ENCODE measurements around the gene MTOR.

MTOR gene

GRCh38 chr1:11109047-11109760 is 153.1 kb downstream of the MTOR start:
- no peak for TF ChIP-seq GATA3 (IDR thresholded peaks at IDR 0.05; ENCODE audit: low read depth, low read length)
- no peak for TF ChIP-seq GATA2 (IDR thresholded peaks at IDR 0.05; ENCODE audit: low read depth, low read length)

GRCh38 chr1:11107599-11107998 is 154.8 kb downstream of the MTOR start:
- TF ChIP-seq GATA3 (IDR thresholded peaks at IDR 0.05; ENCODE audit: low read depth, low read length) (no peak), GATA2 (IDR thresholded peaks at IDR 0.05; ENCODE audit: low read depth, low read length) (no peak)

- no peak for TF ChIP-seq GATA3 (IDR thresholded peaks at IDR 0.05; ENCODE audit: low read depth, low read length)
- no peak for TF ChIP-seq GATA2 (IDR thresholded peaks at IDR 0.05; ENCODE audit: low read depth, low read length)
These were observed 156.8 kb downstream of the MTOR start for GRCh38 chr1:11105586-11105985.

- TF ChIP-seq GATA2 (IDR thresholded peaks at IDR 0.05; ENCODE audit: low read depth, low read length) = no peak
- TF ChIP-seq GATA3 (IDR thresholded peaks at IDR 0.05; ENCODE audit: low read depth, low read length) = no peak
These were observed 161.0 kb downstream of the MTOR start for GRCh38 chr1:11101347-11101746.

- TF ChIP-seq GATA2 (IDR thresholded peaks at IDR 0.05; ENCODE audit: low read depth, low read length) = no peak
- no peak for TF ChIP-seq GATA3 (IDR thresholded peaks at IDR 0.05; ENCODE audit: low read depth, low read length)
These were observed 162.2 kb downstream of the MTOR start for GRCh38 chr1:11100149-11100493.

DNA sequence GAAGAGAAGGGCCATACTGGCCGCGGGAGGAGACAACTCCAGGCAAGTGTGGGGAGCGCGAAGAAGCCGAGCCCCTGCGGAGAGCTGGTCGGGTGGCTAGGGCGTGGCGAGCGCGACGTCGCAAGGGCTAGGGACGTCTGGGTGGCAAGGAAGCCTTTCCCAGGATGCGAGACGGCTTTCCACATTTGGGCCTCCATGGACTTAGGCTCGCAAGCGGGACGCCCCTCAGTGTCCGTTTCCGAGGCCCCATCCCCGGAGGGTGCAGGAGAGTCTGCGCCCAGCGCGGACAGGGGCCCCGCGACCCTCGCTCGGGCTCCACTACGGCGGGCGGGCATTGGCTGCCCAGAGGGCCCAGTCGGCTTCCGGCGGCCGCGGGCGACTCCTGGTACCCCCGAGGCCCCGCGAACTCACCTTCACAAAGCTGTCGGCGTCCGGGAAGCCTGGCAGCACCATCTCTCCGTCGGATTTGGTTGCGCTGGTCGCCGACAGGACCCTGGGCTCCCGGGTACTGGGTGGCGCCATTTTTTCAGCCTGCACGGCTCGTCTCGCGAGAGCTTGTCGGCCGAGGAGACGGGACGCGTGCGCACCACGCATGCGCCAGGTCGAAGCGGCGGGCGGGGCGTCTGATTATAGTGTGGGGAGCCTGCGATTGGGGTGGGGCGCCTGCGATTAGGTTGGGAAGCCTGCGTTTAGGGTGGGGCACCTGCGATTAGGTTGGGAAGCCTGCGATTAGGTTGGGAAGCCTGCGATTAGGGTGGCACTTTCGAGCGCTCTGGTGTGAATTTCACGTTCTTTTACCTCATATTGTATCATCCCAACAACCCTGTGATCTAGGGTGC is 162.8 kb downstream of the MTOR start, which contains the start of gene EXOSC10:
Gene EXOSC10, minus strand, starts transcription at position 560 of the 839 bp plus-strand sequence. Its CDS starts 38 bp downstream, at position 522.
- TF ChIP-seq GATA3 (IDR thresholded peaks at IDR 0.05; ENCODE audit: low read depth, low read length) (no peak), GATA2 (IDR thresholded peaks at IDR 0.05; ENCODE audit: low read depth, low read length) (no peak)

- no peak for TF ChIP-seq GATA3 (IDR thresholded peaks at IDR 0.05; ENCODE audit: low read depth, low read length)
- TF ChIP-seq GATA2 (IDR thresholded peaks at IDR 0.05; ENCODE audit: low read depth, low read length) = no peak
These were observed 163.4 kb downstream of the MTOR start for GRCh38 chr1:11098931-11099309.

DNA sequence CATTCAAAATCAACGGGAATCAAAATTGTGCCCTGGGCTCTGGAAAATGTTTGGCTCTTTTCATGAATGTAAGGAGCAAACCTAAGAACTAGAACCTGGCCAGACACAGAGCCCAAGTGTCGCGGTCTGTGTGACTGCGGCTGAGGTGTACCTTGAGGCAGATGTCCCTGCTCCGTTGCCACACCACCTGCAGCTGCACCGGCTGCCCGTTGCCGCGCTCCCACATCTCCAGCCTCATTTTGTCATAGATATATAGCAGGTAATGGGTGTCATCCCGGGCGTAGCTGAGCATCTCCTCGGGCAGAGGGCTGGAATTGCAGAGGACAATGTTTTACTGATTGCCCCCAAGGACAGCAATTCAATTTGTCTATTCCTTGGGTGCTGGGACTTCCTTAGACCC is 181.4 kb downstream of the MTOR start:
- TF ChIP-seq GATA3 (IDR thresholded peaks at IDR 0.05; ENCODE audit: low read depth, low read length) (no peak), GATA2 (IDR thresholded peaks at IDR 0.05; ENCODE audit: low read depth, low read length) (no peak)

GRCh38 chr1:11078631-11079030 is 183.7 kb downstream of the MTOR start:
- TF ChIP-seq GATA3 (IDR thresholded peaks at IDR 0.05; ENCODE audit: low read depth, low read length) (no peak), GATA2 (IDR thresholded peaks at IDR 0.05; ENCODE audit: low read depth, low read length) (no peak)

DNA sequence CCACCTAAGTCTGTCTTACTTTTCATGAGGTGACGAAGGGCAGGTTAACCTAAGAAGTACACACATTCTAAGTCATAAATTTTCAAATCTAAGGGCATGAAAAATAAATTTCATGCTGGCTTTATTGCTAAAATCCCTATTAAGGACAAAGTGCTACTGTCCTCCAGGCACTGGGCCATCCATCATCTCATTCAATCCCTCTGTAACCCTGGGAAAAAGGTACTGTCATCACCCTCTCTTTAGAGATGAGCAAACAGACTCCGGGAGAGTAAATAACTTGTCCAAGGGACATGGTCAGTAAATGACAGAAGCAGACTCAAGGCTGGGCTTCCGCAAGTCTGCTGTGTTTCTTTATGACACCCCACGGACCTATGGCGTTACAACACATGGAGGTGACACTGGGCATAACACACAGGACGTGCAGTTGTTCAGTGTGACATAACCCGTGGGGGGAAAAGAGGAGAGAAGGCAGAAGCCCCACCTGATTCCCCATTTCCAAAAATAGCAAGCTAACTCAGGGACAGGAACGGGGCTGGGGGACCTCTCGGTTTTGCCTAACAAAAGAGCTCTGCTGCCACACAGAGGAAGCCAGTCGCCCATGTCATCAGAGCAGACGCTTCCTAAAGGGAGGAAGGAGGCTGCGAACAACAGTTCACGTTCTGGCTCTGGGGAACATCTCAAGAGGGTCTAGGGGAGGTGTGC is 190.0 kb downstream of the MTOR start:
- no peak for TF ChIP-seq GATA3 (IDR thresholded peaks at IDR 0.05; ENCODE audit: low read depth, low read length)
- no peak for TF ChIP-seq GATA2 (IDR thresholded peaks at IDR 0.05; ENCODE audit: low read depth, low read length)

DNA sequence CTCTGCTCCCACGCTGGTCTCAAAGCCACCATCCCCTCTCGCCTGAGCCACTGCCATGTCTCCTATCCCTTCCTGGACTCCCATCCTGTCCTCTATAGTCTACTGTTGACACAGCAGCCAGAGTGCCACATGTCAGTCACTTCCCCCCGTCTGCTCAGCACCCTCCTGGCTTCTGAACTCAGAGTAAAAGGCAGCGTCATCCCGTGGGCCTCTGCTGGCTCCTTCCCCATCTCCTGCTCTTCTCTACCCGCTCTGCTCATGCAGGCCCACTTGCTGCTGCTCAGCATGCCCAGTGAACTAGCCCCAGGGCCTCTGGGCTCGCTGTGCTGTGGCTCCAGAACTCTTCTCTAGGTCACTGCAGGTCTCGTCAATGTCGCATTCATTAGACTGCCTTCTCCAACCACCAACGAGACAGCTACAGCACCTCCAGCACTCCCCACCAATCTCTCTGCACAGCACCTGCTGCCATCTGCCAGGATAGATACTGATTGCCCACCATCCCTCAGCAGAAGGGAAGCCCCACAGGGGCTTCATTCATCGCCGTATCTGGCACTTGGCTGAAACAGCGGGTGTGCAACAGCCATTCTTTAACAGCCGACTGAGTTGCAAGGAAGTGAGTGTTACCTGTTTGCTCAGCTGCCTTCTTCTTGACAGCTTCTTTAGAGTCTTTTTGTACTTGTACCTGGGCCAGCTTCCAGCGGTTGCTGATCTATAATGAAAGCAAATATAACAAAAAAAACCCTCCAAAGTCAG is 190.7 kb downstream of the MTOR start:
- TF ChIP-seq GATA2 (IDR thresholded peaks at IDR 0.05; ENCODE audit: low read depth, low read length) (no peak), GATA3 (IDR thresholded peaks at IDR 0.05; ENCODE audit: low read depth, low read length) (no peak)

DNA sequence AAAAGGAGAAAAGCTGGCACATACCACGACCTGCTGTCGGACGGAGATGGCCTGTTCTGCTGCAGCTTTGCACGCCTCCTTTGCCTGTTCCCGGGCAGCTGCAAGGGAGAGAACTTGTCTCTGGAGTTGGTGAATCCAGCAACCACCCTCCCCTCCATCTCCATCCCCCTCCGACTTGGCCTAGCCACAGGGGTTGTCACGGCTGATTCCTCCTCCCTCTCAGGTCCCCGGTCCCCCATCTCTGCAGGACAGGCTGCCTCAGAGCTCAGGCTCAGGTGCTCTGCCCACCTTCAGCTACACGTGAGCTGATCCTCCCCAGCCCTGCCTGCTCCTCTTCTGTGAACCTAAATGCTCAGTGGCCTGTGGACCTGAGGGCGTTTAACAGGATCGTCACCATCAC is 191.5 kb downstream of the MTOR start:
- TF ChIP-seq GATA3 (IDR thresholded peaks at IDR 0.05; ENCODE audit: low read depth, low read length) (no peak), GATA2 (IDR thresholded peaks at IDR 0.05; ENCODE audit: low read depth, low read length) (no peak)

GRCh38 chr1:11068600-11069473 is 193.5 kb downstream of the MTOR start:
- TF ChIP-seq GATA2 (IDR thresholded peaks at IDR 0.05; ENCODE audit: low read depth, low read length) (no peak), GATA3 (IDR thresholded peaks at IDR 0.05; ENCODE audit: low read depth, low read length) (no peak)
